Neural cell (in vitro differentiated cells): ENCODE results near the gene KRTAP4-11. TPM values are rescaled to one million over a fixed set of nuclear protein-coding genes. Genes with fewer than 3 reads are reported as not detected.

Experiments used
- H2AFZ ChIP-seq: fragments of 200-600, 300-800 bp; sonication (generic), shearing (Covaris generic); 2 replicates; pipeline ENCODE4 v1.6.0; 2014; ENCODE audit warnings: low read depth, mild to moderate bottlenecking, antibody characterized with exemption, low read length, moderate library complexity
- H3F3A ChIP-seq: fragments of 200-600 bp; shearing (Covaris generic); 2 replicates; pipeline ENCODE4 v1.6.1; 2016; ENCODE audit warnings: mild to moderate bottlenecking, moderate library complexity, mixed read lengths, antibody characterized with exemption, low read length; ENCODE audit not compliant: insufficient read depth, poor library complexity, severe bottlenecking
- H3K27ac ChIP-seq: fragments of 200-600, 300-800 bp; sonication (generic), shearing (Covaris generic); 2 replicates; pipeline ENCODE4 v1.5.1; 2014; ENCODE audit warnings: mild to moderate bottlenecking, low read length, moderate library complexity
- H3K27me3 ChIP-seq: fragments of 300-800, 200-600 bp; sonication (generic), shearing (Covaris generic); 2 replicates; pipeline ENCODE4 v1.6.0; 2014; ENCODE audit warnings: mild to moderate bottlenecking, low read depth, low read length, moderate library complexity; ENCODE audit not compliant: insufficient read depth
- H3K36me3 ChIP-seq: fragments of 300-800, 200-600 bp; sonication (generic), shearing (Covaris generic); 2 replicates; pipeline ENCODE4 v1.5.1; 2014; ENCODE audit warnings: mild to moderate bottlenecking, antibody characterized with exemption, low read length, moderate library complexity; ENCODE audit not compliant: insufficient read depth
- H3K4me2 ChIP-seq: fragments of 300-800, 200-600 bp; sonication (generic), shearing (Covaris generic); 2 replicates; pipeline ENCODE4 v1.6.0; 2014; ENCODE audit warnings: mild to moderate bottlenecking, low read length
- H3K4me3 ChIP-seq: fragments of 300-800, 200-600 bp; sonication (generic), shearing (Covaris generic); 2 replicates; pipeline ENCODE4 v1.5.1; 2014; ENCODE audit warnings: mild to moderate bottlenecking, low read length, moderate library complexity
- H3K79me2 ChIP-seq: fragments of 200-600 bp; shearing (Covaris generic); replicated peaks from 2 replicates; pipeline ENCODE4 v1.6.0; 2014; ENCODE audit warnings: mild to moderate bottlenecking, low read length, moderate library complexity; ENCODE audit not compliant: insufficient read depth
- H3K9ac ChIP-seq: fragments of 300-800, 200-600 bp; sonication (generic), shearing (Covaris generic); 2 replicates; pipeline ENCODE4 v1.6.1; 2016; ENCODE audit warnings: mild to moderate bottlenecking, low read length, mixed read lengths
- H3K9me2 ChIP-seq: fragments of 200-600 bp; shearing (Covaris generic); 2 replicates; pipeline ENCODE4 v1.6.1; 2016; ENCODE audit warnings: mild to moderate bottlenecking, low read length, mixed read lengths; ENCODE audit not compliant: insufficient read depth
- H3K9me3 ChIP-seq: fragments of 200-600, 300-800 bp; sonication (generic), shearing (Covaris generic); 2 replicates; pipeline ENCODE4 v1.6.1; 2016; ENCODE audit warnings: mild to moderate bottlenecking, mixed run types, low read length, moderate library complexity, mixed read lengths
- H4K20me1 ChIP-seq: fragments of 200-600 bp; shearing (Covaris generic); 2 replicates; pipeline ENCODE4 v1.6.1; 2016; ENCODE audit warnings: mild to moderate bottlenecking, mixed run types; ENCODE audit not compliant: insufficient read depth
- CTCF ChIP-seq: fragments of 450-650 bp; IDR thresholded peaks from 2 replicates; pipeline ENCODE4 v1.5.1; 2014; ENCODE audit warnings: antibody characterized with exemption, mild to moderate bottlenecking, moderate library complexity; ENCODE audit not compliant: poor library complexity, severe bottlenecking
- EP300 ChIP-seq: fragments of 450-650 bp; conservative IDR thresholded peaks from 2 replicates; pipeline ENCODE4 v1.6.1; 2014; ENCODE audit warnings: antibody characterized with exemption, mild to moderate bottlenecking, moderate library complexity; ENCODE audit not compliant: poor library complexity, severe bottlenecking
- EZH2 ChIP-seq: fragments of 200-600, 300-800 bp; shearing (Covaris generic), sonication (generic); IDR thresholded peaks from 2 replicates; pipeline ENCODE4 v1.6.1; 2014; ENCODE audit warnings: antibody characterized with exemption, low read length, borderline replicate concordance, mild to moderate bottlenecking; ENCODE audit not compliant: insufficient read depth, poor library complexity, severe bottlenecking
- MXI1 ChIP-seq: fragments of 450-650 bp; conservative IDR thresholded peaks from 2 replicates; pipeline ENCODE4 v1.6.1; 2014; ENCODE audit warnings: antibody characterized with exemption, mild to moderate bottlenecking; ENCODE audit not compliant: poor library complexity, severe bottlenecking
- POLR2AphosphoS5 ChIP-seq: IDR thresholded peaks from 2 replicates; pipeline ENCODE4 v1.6.1; 2012
- RAD21 ChIP-seq: fragments of 450-650 bp; conservative IDR thresholded peaks from 2 replicates; pipeline ENCODE4 v1.6.1; 2014; ENCODE audit warnings: antibody characterized with exemption, mild to moderate bottlenecking, moderate library complexity
- REST ChIP-seq: IDR thresholded peaks from 2 replicates; pipeline ENCODE4 v1.6.1; 2012; ENCODE audit warnings: borderline replicate concordance
- SMC3 ChIP-seq: fragments of 450-650 bp; conservative IDR thresholded peaks from 2 replicates; pipeline ENCODE4 v1.6.1; 2014; ENCODE audit warnings: antibody characterized with exemption, mild to moderate bottlenecking, moderate library complexity; ENCODE audit not compliant: poor library complexity
- TAF1 ChIP-seq: IDR thresholded peaks from 2 replicates; pipeline ENCODE4 v1.6.1; 2012; ENCODE audit warnings: low read depth
- polyA plus RNA-seq: library from polyadenylated mRNA; depleted of rRNA; stranded (reverse); fragments of >200 nt; gene quantifications from 2 replicates; pipeline ENCODE4 v1.2.3, GENCODE V29; 2014

KRTAP4-11 gene
- polyA plus RNA-seq, 1 donor from 2014 or later: not detected

GRCh38 chr17:41133880-41134735 is 15.9 kb upstream of the KRTAP4-11 start:
- Histone ChIP-seq H3F3A (no peaks in the 10 kb centered on the region), H3K9ac (no peak overlapping the region), H3K79me2 (no peaks in the 10 kb centered on the region), H3K36me3 (no peaks in the 10 kb centered on the region), H3K9me3 (no peaks in the 10 kb centered on the region), H3K27ac (no peak overlapping the region), H3K27me3 (no peaks in the 10 kb centered on the region), H3K4me3 (no peak overlapping the region), H3K4me2 (no peak overlapping the region), H4K20me1 (no peaks in the 10 kb centered on the region), H3K9me2 (no peaks in the 10 kb centered on the region), H2AFZ (no peak overlapping the region)
- TF ChIP-seq EP300: no peak
- TF ChIP-seq EZH2: no peak
- no peak for TF ChIP-seq TAF1
- no peak for TF ChIP-seq REST
- no peak for TF ChIP-seq RAD21
- TF ChIP-seq POLR2AphosphoS5: no peak
- TF ChIP-seq CTCF: no peak
- TF ChIP-seq MXI1: no peak
- TF ChIP-seq SMC3: no peak

GRCh38 chr17:41131979-41132378 is 13.8 kb upstream of the KRTAP4-11 start:
- Histone ChIP-seq H3K9me2 (no peaks in the 10 kb centered on the region), H3F3A (no peaks in the 10 kb centered on the region), H3K27ac (no peak overlapping the region), H2AFZ (no peak overlapping the region), H3K4me3 (no peak overlapping the region), H3K4me2 (no peak overlapping the region), H3K9ac (no peak overlapping the region), H3K79me2 (no peaks in the 10 kb centered on the region), H3K27me3 (no peaks in the 10 kb centered on the region), H3K36me3 (no peaks in the 10 kb centered on the region), H4K20me1 (no peaks in the 10 kb centered on the region), H3K9me3 (no peaks in the 10 kb centered on the region)
- no peak for TF ChIP-seq RAD21
- no peak for TF ChIP-seq EZH2
- TF ChIP-seq CTCF: no peak
- no peak for TF ChIP-seq MXI1
- TF ChIP-seq POLR2AphosphoS5: no peak
- no peak for TF ChIP-seq SMC3
- no peak for TF ChIP-seq TAF1
- TF ChIP-seq EP300: no peak
- TF ChIP-seq REST: no peak
